ENCODE measurements around the gene LY6G6C.

LY6G6C gene

DNA sequence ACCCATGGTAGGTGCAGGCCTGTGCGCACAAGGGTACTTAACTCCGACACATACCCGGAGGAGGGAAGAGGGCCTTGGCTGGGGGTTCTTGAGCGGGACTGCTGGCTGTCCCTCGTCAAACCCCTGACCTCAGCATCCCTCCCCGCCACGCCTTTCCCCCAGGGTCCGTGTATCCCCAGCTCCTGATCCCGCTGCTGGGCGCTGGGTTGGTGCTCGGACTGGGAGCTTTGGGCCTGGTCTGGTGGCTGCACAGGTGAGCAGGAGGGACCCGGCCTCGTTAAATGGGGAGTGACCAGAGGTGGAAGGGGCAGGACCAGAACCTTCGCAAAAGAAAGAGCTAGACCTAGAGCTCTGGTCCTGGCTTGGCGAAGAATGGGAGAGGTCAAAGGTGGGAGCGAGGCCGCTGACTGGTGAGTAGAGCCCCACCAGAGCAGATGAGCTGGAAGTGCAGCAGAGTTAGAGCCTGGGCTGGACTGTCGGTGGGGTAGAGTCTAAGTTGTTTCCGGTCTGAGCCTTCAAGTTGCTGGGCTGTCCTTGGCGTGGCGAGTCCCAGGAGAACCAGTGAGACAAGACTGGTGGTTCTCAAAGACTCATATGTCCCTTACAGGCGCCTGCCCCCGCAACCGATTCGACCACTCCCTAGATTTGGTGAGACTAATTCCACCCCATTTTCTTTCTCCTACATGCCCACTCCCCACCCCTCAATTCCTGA, 2.6 kb upstream of the LY6G6C start:
- Histone ChIP-seq H3K27ac (replicated peaks) (no peak overlapping the region), H3K27me3 (ENCODE audit: insufficient read depth, poor library complexity, severe bottlenecking) (no peaks in the 10 kb centered on the region), H3K4me3 (replicated peaks; ENCODE audit: insufficient read depth, low read length) (no peak overlapping the region)
- TF ChIP-seq SPI1 (IDR thresholded peaks at IDR 0.05; ENCODE audit: borderline replicate concordance, low read depth) (no peak), POLR2AphosphoS5 (IDR thresholded peaks at IDR 0.05; ENCODE audit: low read depth) (no peak)
- TF ChIP-seq, protein P1, sequence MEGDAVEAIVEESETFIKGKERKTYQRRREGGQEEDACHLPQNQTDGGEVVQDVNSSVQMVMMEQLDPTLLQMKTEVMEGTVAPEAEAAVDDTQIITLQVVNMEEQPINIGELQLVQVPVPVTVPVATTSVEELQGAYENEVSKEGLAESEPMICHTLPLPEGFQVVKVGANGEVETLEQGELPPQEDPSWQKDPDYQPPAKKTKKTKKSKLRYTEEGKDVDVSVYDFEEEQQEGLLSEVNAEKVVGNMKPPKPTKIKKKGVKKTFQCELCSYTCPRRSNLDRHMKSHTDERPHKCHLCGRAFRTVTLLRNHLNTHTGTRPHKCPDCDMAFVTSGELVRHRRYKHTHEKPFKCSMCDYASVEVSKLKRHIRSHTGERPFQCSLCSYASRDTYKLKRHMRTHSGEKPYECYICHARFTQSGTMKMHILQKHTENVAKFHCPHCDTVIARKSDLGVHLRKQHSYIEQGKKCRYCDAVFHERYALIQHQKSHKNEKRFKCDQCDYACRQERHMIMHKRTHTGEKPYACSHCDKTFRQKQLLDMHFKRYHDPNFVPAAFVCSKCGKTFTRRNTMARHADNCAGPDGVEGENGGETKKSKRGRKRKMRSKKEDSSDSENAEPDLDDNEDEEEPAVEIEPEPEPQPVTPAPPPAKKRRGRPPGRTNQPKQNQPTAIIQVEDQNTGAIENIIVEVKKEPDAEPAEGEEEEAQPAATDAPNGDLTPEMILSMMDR (IDR thresholded peaks at IDR 0.05; ENCODE audit: insufficient read depth, low read length), result no peak
- DNase-seq (ENCODE audit: low read depth in 1 of 2, low spot score in 1 of 2), result no peak

DNA sequence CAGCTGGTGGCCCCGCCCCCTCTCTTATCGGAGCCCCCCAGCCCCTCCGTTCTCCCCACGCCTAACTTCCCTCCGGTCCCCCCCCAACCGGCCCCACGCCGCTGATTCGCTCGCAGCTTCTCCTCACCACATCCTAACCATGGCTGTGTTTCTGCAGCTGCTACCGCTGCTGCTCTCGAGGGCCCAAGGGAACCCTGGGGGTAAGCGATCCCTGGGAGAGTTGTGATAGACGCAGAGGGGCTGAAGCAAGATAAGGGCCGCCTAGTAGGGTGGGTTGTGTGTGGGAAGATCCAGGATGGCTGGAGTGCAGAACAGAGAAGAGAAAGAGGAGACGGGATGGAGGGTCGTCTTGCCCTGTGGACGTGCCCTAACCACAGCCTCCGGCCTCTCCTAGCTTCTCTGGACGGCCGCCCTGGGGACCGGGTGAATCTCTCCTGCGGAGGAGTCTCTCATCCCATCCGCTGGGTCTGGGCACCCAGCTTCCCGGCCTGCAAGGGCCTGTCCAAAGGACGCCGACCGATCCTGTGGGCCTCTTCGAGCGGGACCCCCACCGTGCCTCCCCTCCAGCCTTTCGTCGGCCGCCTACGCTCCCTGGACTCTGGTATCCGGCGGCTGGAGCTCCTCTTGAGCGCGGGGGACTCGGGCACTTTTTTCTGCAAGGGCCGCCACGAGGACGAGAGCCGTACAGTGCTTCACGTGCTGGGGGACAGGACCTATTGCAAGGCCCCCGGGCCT, 1.9 kb upstream of the LY6G6C start, which contains the start of gene MPIG6B:
MPIG6B (plus strand) TSS at position 129 of the 735 bp plus-strand sequence; CDS start at position 140, 11 bp downstream.
- Histone ChIP-seq H3K27ac (replicated peaks) (no peak within 1 kb of the TSS), H3K4me3 (replicated peaks; ENCODE audit: insufficient read depth, low read length) (no peak within 1 kb of the TSS), H3K27me3 (ENCODE audit: insufficient read depth, poor library complexity, severe bottlenecking) (no peaks in the 10 kb centered on the region)
- TF ChIP-seq GABPA (IDR thresholded peaks at IDR 0.05; ENCODE audit: low read depth), result no peak
- TF ChIP-seq POLR2AphosphoS5 (IDR thresholded peaks at IDR 0.05; ENCODE audit: low read depth), result no peak
- TF ChIP-seq, protein P2, sequence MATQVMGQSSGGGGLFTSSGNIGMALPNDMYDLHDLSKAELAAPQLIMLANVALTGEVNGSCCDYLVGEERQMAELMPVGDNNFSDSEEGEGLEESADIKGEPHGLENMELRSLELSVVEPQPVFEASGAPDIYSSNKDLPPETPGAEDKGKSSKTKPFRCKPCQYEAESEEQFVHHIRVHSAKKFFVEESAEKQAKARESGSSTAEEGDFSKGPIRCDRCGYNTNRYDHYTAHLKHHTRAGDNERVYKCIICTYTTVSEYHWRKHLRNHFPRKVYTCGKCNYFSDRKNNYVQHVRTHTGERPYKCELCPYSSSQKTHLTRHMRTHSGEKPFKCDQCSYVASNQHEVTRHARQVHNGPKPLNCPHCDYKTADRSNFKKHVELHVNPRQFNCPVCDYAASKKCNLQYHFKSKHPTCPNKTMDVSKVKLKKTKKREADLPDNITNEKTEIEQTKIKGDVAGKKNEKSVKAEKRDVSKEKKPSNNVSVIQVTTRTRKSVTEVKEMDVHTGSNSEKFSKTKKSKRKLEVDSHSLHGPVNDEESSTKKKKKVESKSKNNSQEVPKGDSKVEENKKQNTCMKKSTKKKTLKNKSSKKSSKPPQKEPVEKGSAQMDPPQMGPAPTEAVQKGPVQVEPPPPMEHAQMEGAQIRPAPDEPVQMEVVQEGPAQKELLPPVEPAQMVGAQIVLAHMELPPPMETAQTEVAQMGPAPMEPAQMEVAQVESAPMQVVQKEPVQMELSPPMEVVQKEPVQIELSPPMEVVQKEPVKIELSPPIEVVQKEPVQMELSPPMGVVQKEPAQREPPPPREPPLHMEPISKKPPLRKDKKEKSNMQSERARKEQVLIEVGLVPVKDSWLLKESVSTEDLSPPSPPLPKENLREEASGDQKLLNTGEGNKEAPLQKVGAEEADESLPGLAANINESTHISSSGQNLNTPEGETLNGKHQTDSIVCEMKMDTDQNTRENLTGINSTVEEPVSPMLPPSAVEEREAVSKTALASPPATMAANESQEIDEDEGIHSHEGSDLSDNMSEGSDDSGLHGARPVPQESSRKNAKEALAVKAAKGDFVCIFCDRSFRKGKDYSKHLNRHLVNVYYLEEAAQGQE (IDR thresholded peaks at IDR 0.05; ENCODE audit: insufficient replicate concordance, low read depth), result no peak
- TF ChIP-seq SPI1 (IDR thresholded peaks at IDR 0.05; ENCODE audit: borderline replicate concordance, low read depth), result no peak
- TF ChIP-seq, protein P1 (IDR thresholded peaks at IDR 0.05; ENCODE audit: insufficient read depth, low read length), result no peak
- DNase-seq (ENCODE audit: low read depth in 1 of 2, low spot score in 1 of 2), result no peak

DNA sequence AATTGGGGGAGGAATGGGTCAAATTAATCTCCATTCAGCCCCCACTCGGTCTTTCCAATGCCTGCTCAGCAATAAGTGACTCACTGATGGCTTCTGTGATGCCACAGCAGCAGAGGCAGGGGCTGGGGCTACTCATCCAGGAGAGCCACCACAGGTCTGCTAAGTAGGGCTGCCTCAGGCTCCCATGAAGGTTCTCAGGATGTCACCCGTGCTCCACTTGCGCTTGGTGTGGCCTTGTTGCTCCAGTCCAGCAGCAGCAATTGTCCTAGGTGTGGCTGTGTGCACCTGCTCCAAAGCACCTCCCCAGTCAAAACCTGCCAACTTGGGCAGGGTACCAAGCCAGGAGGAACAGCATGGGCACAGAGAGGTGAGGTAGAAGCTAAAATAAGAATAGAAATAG, 627 bp upstream of the LY6G6C start:
- TF ChIP-seq, protein P1 (IDR thresholded peaks at IDR 0.05; ENCODE audit: insufficient read depth, low read length), result no peak
- no peak for TF ChIP-seq GABPA (IDR thresholded peaks at IDR 0.05; ENCODE audit: low read depth)
- no peak for TF ChIP-seq POLR2AphosphoS5 (IDR thresholded peaks at IDR 0.05; ENCODE audit: low read depth)
- TF ChIP-seq SPI1 (IDR thresholded peaks at IDR 0.05; ENCODE audit: borderline replicate concordance, low read depth), result no peak
- TF ChIP-seq, protein P2 (IDR thresholded peaks at IDR 0.05; ENCODE audit: insufficient replicate concordance, low read depth), result no peak
- no peak overlapping the region for H3K27ac ChIP-seq (replicated peaks)
- no peak for DNase-seq (ENCODE audit: low read depth in 1 of 2, low spot score in 1 of 2)
- no peak overlapping the region for H3K4me3 ChIP-seq (replicated peaks; ENCODE audit: insufficient read depth, low read length)
- H3K27me3 ChIP-seq (ENCODE audit: insufficient read depth, poor library complexity, severe bottlenecking), result no peaks in the 10 kb centered on the region
